Liver (tissue), 9 donors: ENCODE data around the gene CEACAM16. TPM values are rescaled to one million over a fixed set of nuclear protein-coding genes. Genes with fewer than 3 reads are reported as not detected.

Experiments used
- DNase-seq: peaks from one replicate; pipeline ENCODE4 v3.0.0-alpha.2; 2017; ENCODE audit warnings: low spot score
- H3K27ac ChIP-seq, 2 donors: one replicate each; pipeline ENCODE4 v1.7.0; 2013; ENCODE audit warnings: inconsistent platforms in 2 of 2, low read length in 2 of 2, control low read depth in 1 of 2, low read depth in 1 of 2, mild to moderate bottlenecking in 1 of 2
- H3K27me3 ChIP-seq, 4 donors: one replicate each; pipeline versions ENCODE4 v1.6.1 to v1.7.0; 2013; ENCODE audit warnings: low read length in 3 of 4, inconsistent platforms in 1 of 4, mild to moderate bottlenecking in 1 of 4, moderate library complexity in 1 of 4; ENCODE audit not compliant: control insufficient read depth in 4 of 4, insufficient read depth in 4 of 4
- H3K36me3 ChIP-seq, 4 donors: one replicate each; pipeline versions ENCODE4 v1.6.1 to v1.7.0; 2013; ENCODE audit warnings: low read length in 3 of 4, mild to moderate bottlenecking in 3 of 4, low read depth in 1 of 4, moderate library complexity in 1 of 4; ENCODE audit not compliant: control insufficient read depth in 4 of 4, insufficient read depth in 3 of 4
- H3K4me1 ChIP-seq, 4 donors: one replicate each; pipeline versions ENCODE4 v1.6.1 to v1.7.0; 2013; ENCODE audit warnings: low read length in 3 of 4, mild to moderate bottlenecking in 3 of 4, moderate library complexity in 1 of 4; ENCODE audit not compliant: control insufficient read depth in 4 of 4, insufficient read depth in 4 of 4
- H3K4me3 ChIP-seq, 3 donors: one replicate each; pipeline versions ENCODE4 v1.6.1 to v1.7.0; 2013; ENCODE audit warnings: low read length in 3 of 3, control low read depth in 1 of 3, low read depth in 1 of 3, mild to moderate bottlenecking in 1 of 3
- H3K9ac ChIP-seq, 2 donors: one replicate each; pipeline ENCODE4 v1.7.0; 2013; ENCODE audit warnings: low read length in 2 of 2, mild to moderate bottlenecking in 2 of 2, moderate library complexity in 2 of 2, control low read depth in 1 of 2, low read depth in 1 of 2
- H3K9me3 ChIP-seq, 4 donors: one replicate each; pipeline versions ENCODE4 v1.6.1 to v1.7.0; 2013; ENCODE audit warnings: low read length in 3 of 4; ENCODE audit not compliant: control insufficient read depth in 4 of 4
- CTCF ChIP-seq: fragments of 150-350 bp; IDR thresholded peaks from 2 replicates; pipeline ENCODE4 v1.5.1; 2017; ENCODE audit warnings: improper control_type of control experiment, low read depth, low read length; ENCODE audit not compliant: missing input control
- EGR1 ChIP-seq, 2 donors: IDR thresholded peaks; 2 replicates each; pipeline ENCODE4 v1.6.1; 2016 to 2018; ENCODE audit warnings: antibody characterized with exemption in 2 of 2, low read depth in 2 of 2
- FOXA1 ChIP-seq: IDR thresholded peaks from 2 replicates; pipeline ENCODE4 v1.6.1; 2016; ENCODE audit warnings: antibody characterized with exemption
- FOXA2 ChIP-seq: IDR thresholded peaks from 2 replicates; pipeline ENCODE4 v1.6.1; 2016; ENCODE audit warnings: antibody characterized with exemption
- GABPA ChIP-seq, 2 donors: IDR thresholded peaks in 1 of 2; conservative IDR thresholded peaks in 1 of 2; 2 replicates each; pipeline ENCODE4 v1.6.1; 2016; ENCODE audit warnings: antibody characterized with exemption in 2 of 2, mild to moderate bottlenecking in 1 of 2, moderate library complexity in 1 of 2
- HNF4A ChIP-seq, 2 donors: conservative IDR thresholded peaks; 2 replicates each; pipeline ENCODE4 v1.6.1; 2016; ENCODE audit warnings: antibody characterized with exemption in 2 of 2, mild to moderate bottlenecking in 2 of 2
- HNF4G ChIP-seq: IDR thresholded peaks from 2 replicates; pipeline ENCODE4 v1.6.1; 2016; ENCODE audit warnings: antibody characterized with exemption
- JUND ChIP-seq, 2 donors: IDR thresholded peaks; 2 replicates each; pipeline ENCODE4 v1.6.1; 2016; ENCODE audit warnings: antibody characterized with exemption in 2 of 2
- MAX ChIP-seq: IDR thresholded peaks from 2 replicates; pipeline ENCODE4 v1.6.1; 2016; ENCODE audit warnings: antibody characterized with exemption
- NR2F2 ChIP-seq: IDR thresholded peaks from 2 replicates; pipeline ENCODE4 v1.6.1; 2016; ENCODE audit warnings: antibody characterized with exemption
- RAD21 ChIP-seq, 2 donors: IDR thresholded peaks; 2 replicates each; pipeline ENCODE4 v1.6.1; 2016; ENCODE audit warnings: antibody characterized with exemption in 2 of 2, mild to moderate bottlenecking in 2 of 2
- REST ChIP-seq: IDR thresholded peaks from 2 replicates; pipeline ENCODE4 v1.6.1; 2016; ENCODE audit warnings: antibody characterized with exemption, mild to moderate bottlenecking
- RXRA ChIP-seq, 2 donors: IDR thresholded peaks; 2 replicates each; pipeline ENCODE4 v1.6.1; 2017 to 2018; ENCODE audit warnings: antibody characterized with exemption in 2 of 2, mild to moderate bottlenecking in 1 of 2
- SP1 ChIP-seq: IDR thresholded peaks from 2 replicates; pipeline ENCODE4 v1.6.1; 2018; ENCODE audit warnings: antibody characterized with exemption, mild to moderate bottlenecking
- TAF1 ChIP-seq: conservative IDR thresholded peaks from 2 replicates; pipeline ENCODE4 v1.6.1; 2016; ENCODE audit warnings: antibody characterized with exemption, mild to moderate bottlenecking
- YY1 ChIP-seq: IDR thresholded peaks from 2 replicates; pipeline ENCODE4 v1.6.1; 2016; ENCODE audit warnings: antibody characterized with exemption, mild to moderate bottlenecking
- ZBTB33 ChIP-seq: IDR thresholded peaks from 2 replicates; pipeline ENCODE4 v1.6.1; 2016; ENCODE audit warnings: antibody characterized with exemption
- WGBS: extraction: QIAGEN DNeasy Blood & Tissue Kit; methylation state at CpG from one replicate; pipeline ENCODE4 v1.1.7; 2013; 5-methylcytosine and 5-hydroxymethylcytosine counted together
- polyA plus RNA-seq, 2 donors: library from polyadenylated mRNA; stranded (reverse) in 1 of 2; unstranded in 1 of 2; fragments of 200-250 nt in 1 of 2; fragments of >200 nt in 1 of 2; fragmentation: Nextera tagmentation in 1 of 2; extraction: Ambion mirVana in 1 of 2; gene quantifications; one replicate each; pipeline versions ENCODE4 v1.2.1 to v1.2.3, GENCODE V29; 2013 to 2015
- total RNA-seq, 2 donors: library from RNA; depleted of rRNA; stranded (reverse); fragments of >200 nt; gene quantifications; one replicate each; pipeline ENCODE4 v1.2.3, GENCODE V29; 2014
- donor health status: healthy.
- donor health status: healthy.
- donor health status: healthy.
- donor health status: healthy.
- donor health status: healthy.

Gene CEACAM16
- total and polyA plus RNA-seq, 4 donors, result 0.09 TPM; not detected in 3

GRCh38 chr19:44752816-44753625 is 54.1 kb downstream of the CEACAM16 start (continued):
- peak; percentile 57 to 85 for TF ChIP-seq EGR1 (IDR thresholded peaks at IDR 0.05; ENCODE audit: low read depth in 2 of 2)
- TF ChIP-seq RXRA (IDR thresholded peaks at IDR 0.05), result peak; percentile 75 to 90

GRCh38 chr19:44753626-44753931 is 54.6 kb downstream of the CEACAM16 start:
- peak overlapping the region; percentile 85 to 92 for H3K27ac ChIP-seq
- H3K4me3 ChIP-seq, result peak overlapping the region; percentile 51 to 60 (median 59)
- peaks cover 17 to 35% (median 28%) of the 10 kb centered on the region in 4 donors for H3K36me3 ChIP-seq
- TF ChIP-seq SP1 (peak; percentile 0), RXRA (IDR thresholded peaks at IDR 0.05) (no peak), RAD21 (IDR thresholded peaks at IDR 0.05) (no peak), GABPA (IDR thresholded peaks at IDR 0.05 in 1 of 2, conservative IDR thresholded peaks at IDR 0.05 in 1 of 2) (no peak)
- H3K9me3 ChIP-seq, result no peaks in the 10 kb centered on the region
- WGBS, result under 1% methylated on average over 11 of the region's 11 CpGs
- H3K4me1 ChIP-seq, result peaks cover 27 to 55% (median 43%) of the 10 kb centered on the region in 4 donors
- H3K27me3 ChIP-seq, result no peaks in the 10 kb centered on the region
- peak overlapping the region; percentile 63 to 66 for H3K9ac ChIP-seq
- DNase-seq, result no peak

- Histone ChIP-seq H3K27ac (peak overlapping the region; percentile 85 to 92), H3K9me3 (no peaks in the 10 kb centered on the region), H3K27me3 (no peaks in the 10 kb centered on the region), H3K9ac (peak overlapping the region; percentile 63 to 66), H3K4me3 (peak overlapping the region; percentile 51 to 60 (median 59)), H3K4me1 (peaks cover 27 to 55% (median 43%) of the 10 kb centered on the region in 4 donors), H3K36me3 (peaks cover 18 to 37% (median 30%) of the 10 kb centered on the region in 4 donors)
- TF ChIP-seq EGR1 (IDR thresholded peaks at IDR 0.05; ENCODE audit: low read depth in 2 of 2), result peak; percentile 55 to 71
- peak; percentile 11 for TF ChIP-seq REST
- TF ChIP-seq RAD21 (IDR thresholded peaks at IDR 0.05), result peak; percentile 11 to 27
- no peak for TF ChIP-seq FOXA1
- peak; percentile 48 to 63 for TF ChIP-seq HNF4A (conservative IDR thresholded peaks at IDR 0.05)
- TF ChIP-seq CTCF, result no peak
- TF ChIP-seq ZBTB33, result peak; percentile 26
- peak; percentile 33 for TF ChIP-seq NR2F2
- TF ChIP-seq GABPA (IDR thresholded peaks at IDR 0.05 in 1 of 2, conservative IDR thresholded peaks at IDR 0.05 in 1 of 2), result peak in 1 of 2 donors; percentile 56
- no peak for TF ChIP-seq FOXA2
- TF ChIP-seq HNF4G, result no peak
- peak; percentile 78 for TF ChIP-seq MAX
- TF ChIP-seq TAF1, result no peak
- peak; percentile 37 for TF ChIP-seq YY1
- peak; percentile 71 for TF ChIP-seq SP1
- peak; percentile 17 to 38 for TF ChIP-seq JUND (IDR thresholded peaks at IDR 0.05)
- peak; percentile 87 to 88 for TF ChIP-seq RXRA (IDR thresholded peaks at IDR 0.05)
- WGBS, result 1% methylated on average over 33 of the region's 33 CpGs
- peak; percentile 64 for DNase-seq
Measured at GRCh38 chr19:44753932-44754749, 55.2 kb downstream of the CEACAM16 start.
